HepG2 (cell line): ENCODE measurements around the gene ST13. TPM values are rescaled to one million over a fixed set of nuclear protein-coding genes. Genes with fewer than 3 reads are reported as not detected.

Experiments used
- ARNTL ChIP-seq: sonication (generic); formaldehyde crosslinking; IDR thresholded peaks from 2 replicates; pipeline ENCODE4 v1.4.0; 2020; ENCODE audit warnings: mild to moderate bottlenecking, missing genetic modification reagents
- BORCS8-MEF2B ChIP-seq: sonication (generic); formaldehyde crosslinking; IDR thresholded peaks from 2 replicates; pipeline ENCODE4 v1.8.0; 2022; ENCODE audit warnings: mild to moderate bottlenecking, missing genetic modification reagents
- CTCF ChIP-seq: sonication (generic); formaldehyde crosslinking; IDR thresholded peaks from 2 replicates; pipeline ENCODE4 v1.5.0; 2020; ENCODE audit warnings: mild to moderate bottlenecking, missing genetic modification reagents, moderate library complexity
- JARID2 ChIP-seq: sonication (generic); formaldehyde crosslinking; IDR thresholded peaks from 2 replicates; pipeline ENCODE4 v1.8.1; 2023; ENCODE audit warnings: missing genetic modification reagents, inconsistent platforms; ENCODE audit not compliant: insufficient replicate concordance
- KDM5B ChIP-seq: sonication (generic); formaldehyde crosslinking; IDR thresholded peaks from 2 replicates; pipeline ENCODE4 v1.4.0; 2020; ENCODE audit warnings: missing genetic modification reagents, mild to moderate bottlenecking, borderline replicate concordance
- SAP130 ChIP-seq: IDR thresholded peaks from 2 replicates; pipeline ENCODE4 v1.6.1; 2016; ENCODE audit warnings: low read depth
- TERF1 ChIP-seq: sonication (generic); formaldehyde crosslinking; IDR thresholded peaks from 2 replicates; pipeline ENCODE4 v1.8.0; 2022; ENCODE audit warnings: mild to moderate bottlenecking, missing genetic modification reagents, moderate library complexity
- TGIF2 ChIP-seq: IDR thresholded peaks from 2 replicates; pipeline ENCODE4 v1.6.1; 2016; ENCODE audit warnings: control low read depth, missing compliant biosample characterization
- YY1 ChIP-seq: IDR thresholded peaks from 2 replicates; pipeline ENCODE4 v1.6.1; 2011; ENCODE audit warnings: low read length, low read depth, moderate library complexity, mild to moderate bottlenecking; ENCODE audit not compliant: insufficient read depth, insufficient replicate concordance
- ZNF576 ChIP-seq: sonication (generic); formaldehyde crosslinking; IDR thresholded peaks from 2 replicates; pipeline ENCODE4 v1.4.0; 2020; ENCODE audit warnings: mild to moderate bottlenecking, missing genetic modification reagents
- ZNF788 ChIP-seq: sonication (generic); formaldehyde crosslinking; IDR thresholded peaks from 2 replicates; pipeline ENCODE4 v1.5.0; 2020; ENCODE audit warnings: mild to moderate bottlenecking, missing genetic modification reagents, borderline replicate concordance
- polyA plus RNA-seq, 8 experiments: library from polyadenylated mRNA; depleted of rRNA in 3 of 8; stranded (reverse) in 7 of 8; unstranded in 1 of 8; fragments of >200 nt; fragmentation: Illumina TruSeq in 4 of 8; extraction: Trizol in 4 of 8; gene quantifications; 2 replicates each; pipeline versions ENCODE4 v1.2.1 to v1.2.3, GENCODE V29; 2011 to 2016; ENCODE audit warnings: low read depth in 4 of 8, missing spikeins in 1 of 8, mixed read lengths in 1 of 8; ENCODE audit not compliant: insufficient read depth in 1 of 8
- total RNA-seq, 5 experiments: library from RNA; depleted of rRNA; stranded (reverse); fragments of >200 nt; fragmentation: Illumina TruSeq; extraction: Trizol; gene quantifications; 2 replicates each; pipeline ENCODE4 v1.2.3, GENCODE V29; 2016; ENCODE audit warnings: low read depth in 1 of 5
- TF ChIP-seq, protein P1 (sequence below): sonication (generic); formaldehyde crosslinking; IDR thresholded peaks from 2 replicates; pipeline ENCODE4; 2020; ENCODE audit warnings: missing genetic modification reagents, mild to moderate bottlenecking, borderline replicate concordance
- TF ChIP-seq, protein P2 (sequence below): IDR thresholded peaks from 2 replicates; pipeline ENCODE4 v1.6.1; 2012; ENCODE audit warnings: inconsistent platforms
- TF ChIP-seq, protein P3 (sequence below): sonication (generic); formaldehyde crosslinking; IDR thresholded peaks from 2 replicates; pipeline ENCODE4 v1.4.0; 2020; ENCODE audit warnings: missing genetic modification reagents, borderline replicate concordance
- TF ChIP-seq, protein P4 (sequence below): sonication (generic); IDR thresholded peaks from 2 replicates; pipeline ENCODE4 v1.6.1; 2016; ENCODE audit warnings: low read depth, borderline replicate concordance

ST13 gene
- total and polyA plus RNA-seq, 2 of the 13 experiments (the other 11 are each of a cell fraction or from before 2014, with no cell fraction given) = 110 to 274 TPM

- TF ChIP-seq, protein P1, sequence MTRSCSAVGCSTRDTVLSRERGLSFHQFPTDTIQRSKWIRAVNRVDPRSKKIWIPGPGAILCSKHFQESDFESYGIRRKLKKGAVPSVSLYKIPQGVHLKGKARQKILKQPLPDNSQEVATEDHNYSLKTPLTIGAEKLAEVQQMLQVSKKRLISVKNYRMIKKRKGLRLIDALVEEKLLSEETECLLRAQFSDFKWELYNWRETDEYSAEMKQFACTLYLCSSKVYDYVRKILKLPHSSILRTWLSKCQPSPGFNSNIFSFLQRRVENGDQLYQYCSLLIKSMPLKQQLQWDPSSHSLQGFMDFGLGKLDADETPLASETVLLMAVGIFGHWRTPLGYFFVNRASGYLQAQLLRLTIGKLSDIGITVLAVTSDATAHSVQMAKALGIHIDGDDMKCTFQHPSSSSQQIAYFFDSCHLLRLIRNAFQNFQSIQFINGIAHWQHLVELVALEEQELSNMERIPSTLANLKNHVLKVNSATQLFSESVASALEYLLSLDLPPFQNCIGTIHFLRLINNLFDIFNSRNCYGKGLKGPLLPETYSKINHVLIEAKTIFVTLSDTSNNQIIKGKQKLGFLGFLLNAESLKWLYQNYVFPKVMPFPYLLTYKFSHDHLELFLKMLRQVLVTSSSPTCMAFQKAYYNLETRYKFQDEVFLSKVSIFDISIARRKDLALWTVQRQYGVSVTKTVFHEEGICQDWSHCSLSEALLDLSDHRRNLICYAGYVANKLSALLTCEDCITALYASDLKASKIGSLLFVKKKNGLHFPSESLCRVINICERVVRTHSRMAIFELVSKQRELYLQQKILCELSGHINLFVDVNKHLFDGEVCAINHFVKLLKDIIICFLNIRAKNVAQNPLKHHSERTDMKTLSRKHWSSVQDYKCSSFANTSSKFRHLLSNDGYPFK = peak; percentile 78; the same call in 1 of the 2 replicates
- TF ChIP-seq, protein P2, sequence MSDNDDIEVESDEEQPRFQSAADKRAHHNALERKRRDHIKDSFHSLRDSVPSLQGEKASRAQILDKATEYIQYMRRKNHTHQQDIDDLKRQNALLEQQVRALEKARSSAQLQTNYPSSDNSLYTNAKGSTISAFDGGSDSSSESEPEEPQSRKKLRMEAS = peak; percentile 64
- TF ChIP-seq TGIF2 (no peak), KDM5B (CRISPR knock-in tag) (peak; percentile 92), YY1 (peak; percentile 48), ARNTL (CRISPR knock-in tag) (0 out of 2 replicates have a peak, but pooled peaks have one; percentile 62), JARID2 (no peak), CTCF (peak; percentile 57), TERF1 (CRISPR knock-in tag) (no peak), ZNF576 (0 out of 2 replicates have a peak, but pooled peaks have one; percentile 81), BORCS8-MEF2B (CRISPR knock-in tag) (no peak; the same call in none of the 2 replicates), SAP130 (peak; percentile 92), ZNF788 (CRISPR knock-in tag) (peak; percentile 69; the same call in 1 of the 2 replicates)
- TF ChIP-seq, protein P3, sequence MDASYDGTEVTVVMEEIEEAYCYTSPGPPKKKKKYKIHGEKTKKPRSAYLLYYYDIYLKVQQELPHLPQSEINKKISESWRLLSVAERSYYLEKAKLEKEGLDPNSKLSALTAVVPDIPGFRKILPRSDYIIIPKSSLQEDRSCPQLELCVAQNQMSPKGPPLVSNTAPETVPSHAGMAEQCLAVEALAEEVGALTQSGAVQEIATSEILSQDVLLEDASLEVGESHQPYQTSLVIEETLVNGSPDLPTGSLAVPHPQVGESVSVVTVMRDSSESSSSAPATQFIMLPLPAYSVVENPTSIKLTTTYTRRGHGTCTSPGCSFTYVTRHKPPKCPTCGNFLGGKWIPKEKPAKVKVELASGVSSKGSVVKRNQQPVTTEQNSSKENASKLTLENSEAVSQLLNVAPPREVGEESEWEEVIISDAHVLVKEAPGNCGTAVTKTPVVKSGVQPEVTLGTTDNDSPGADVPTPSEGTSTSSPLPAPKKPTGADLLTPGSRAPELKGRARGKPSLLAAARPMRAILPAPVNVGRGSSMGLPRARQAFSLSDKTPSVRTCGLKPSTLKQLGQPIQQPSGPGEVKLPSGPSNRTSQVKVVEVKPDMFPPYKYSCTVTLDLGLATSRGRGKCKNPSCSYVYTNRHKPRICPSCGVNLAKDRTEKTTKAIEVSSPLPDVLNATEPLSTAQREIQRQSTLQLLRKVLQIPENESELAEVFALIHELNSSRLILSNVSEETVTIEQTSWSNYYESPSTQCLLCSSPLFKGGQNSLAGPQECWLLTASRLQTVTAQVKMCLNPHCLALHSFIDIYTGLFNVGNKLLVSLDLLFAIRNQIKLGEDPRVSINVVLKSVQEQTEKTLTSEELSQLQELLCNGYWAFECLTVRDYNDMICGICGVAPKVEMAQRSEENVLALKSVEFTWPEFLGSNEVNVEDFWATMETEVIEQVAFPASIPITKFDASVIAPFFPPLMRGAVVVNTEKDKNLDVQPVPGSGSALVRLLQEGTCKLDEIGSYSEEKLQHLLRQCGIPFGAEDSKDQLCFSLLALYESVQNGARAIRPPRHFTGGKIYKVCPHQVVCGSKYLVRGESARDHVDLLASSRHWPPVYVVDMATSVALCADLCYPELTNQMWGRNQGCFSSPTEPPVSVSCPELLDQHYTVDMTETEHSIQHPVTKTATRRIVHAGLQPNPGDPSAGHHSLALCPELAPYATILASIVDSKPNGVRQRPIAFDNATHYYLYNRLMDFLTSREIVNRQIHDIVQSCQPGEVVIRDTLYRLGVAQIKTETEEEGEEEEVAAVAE = no peak
- TF ChIP-seq, protein P4, sequence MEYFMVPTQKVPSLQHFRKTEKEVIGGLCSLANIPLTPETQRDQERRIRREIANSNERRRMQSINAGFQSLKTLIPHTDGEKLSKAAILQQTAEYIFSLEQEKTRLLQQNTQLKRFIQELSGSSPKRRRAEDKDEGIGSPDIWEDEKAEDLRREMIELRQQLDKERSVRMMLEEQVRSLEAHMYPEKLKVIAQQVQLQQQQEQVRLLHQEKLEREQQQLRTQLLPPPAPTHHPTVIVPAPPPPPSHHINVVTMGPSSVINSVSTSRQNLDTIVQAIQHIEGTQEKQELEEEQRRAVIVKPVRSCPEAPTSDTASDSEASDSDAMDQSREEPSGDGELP = peak; percentile 39; the same call in 1 of the 2 replicates
These were observed 37.5 kb downstream of the ST13 start, which contains the start of gene SLC25A17 (continued) for GRCh38 chr22:40818747-40819598.
